GM19351 (cell line): ENCODE data around the gene MGST3.
"Not testable (repeated sequence)": the region's sequence is repeated elsewhere in the genome, so short reads cannot be mapped to it uniquely, and the experiment has no call there.

Source experiments
- ATAC-seq: cut with Tn5 transposase; IDR thresholded peaks from one replicate; pipeline ENCODE4 v1.9.1; 2021; ENCODE audit warnings: mild to moderate bottlenecking, moderate library complexity; ENCODE audit not compliant: unreplicated experiment

Gene MGST3

GRCh38 chr1:165648919-165649572 is 18.0 kb downstream of the MGST3 start:
- no peak for ATAC-seq

- no peak for ATAC-seq
Observed at GRCh38 chr1:165650981-165651625, 20.1 kb downstream of the MGST3 start.

GRCh38 chr1:165658766-165659580 is 27.9 kb downstream of the MGST3 start:
- ATAC-seq: not testable (repeated sequence)

GRCh38 chr1:165659581-165659895 is 28.5 kb downstream of the MGST3 start:
- no peak for ATAC-seq

DNA sequence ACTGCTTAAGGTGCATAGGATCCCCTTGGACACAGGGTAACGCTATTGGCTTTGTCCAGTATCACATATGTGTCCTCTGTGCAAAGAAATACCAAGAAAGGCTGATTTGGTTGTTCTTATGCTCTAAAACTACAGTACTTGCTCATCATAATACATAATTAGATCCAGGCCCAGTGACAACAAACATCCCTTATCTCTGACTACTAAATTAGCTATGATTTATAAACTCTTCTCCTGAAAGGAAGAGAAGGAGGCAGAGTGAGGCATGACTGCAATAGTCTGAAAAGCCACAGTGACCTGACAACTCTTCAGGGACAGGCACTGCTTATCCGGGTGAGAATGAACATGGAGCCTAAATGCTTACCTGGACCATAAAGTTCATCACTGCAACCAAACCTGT is 30.7 kb downstream of the MGST3 start:
- no peak for ATAC-seq

DNA sequence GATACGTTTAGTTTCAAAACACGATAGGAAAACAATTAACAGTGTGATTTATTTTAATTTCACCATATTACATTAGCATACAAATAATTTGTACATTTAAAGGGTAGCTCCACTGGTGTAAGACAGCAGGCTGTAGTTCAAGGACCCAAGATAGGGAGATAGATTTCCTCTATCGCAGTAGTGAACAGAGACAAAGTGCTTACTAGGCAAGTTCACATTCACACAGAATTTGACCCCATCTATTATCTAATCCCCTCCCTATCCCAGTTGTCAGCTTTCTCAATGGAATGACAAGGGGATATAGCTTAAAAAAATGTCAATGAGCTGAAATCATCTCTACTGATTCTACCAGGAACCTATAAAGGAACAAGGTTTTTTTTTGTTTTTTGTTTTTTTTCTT is 31.2 kb downstream of the MGST3 start:
- ATAC-seq: no peak

GRCh38 chr1:165666152-165666825 is 35.3 kb downstream of the MGST3 start:
- no peak for ATAC-seq

DNA sequence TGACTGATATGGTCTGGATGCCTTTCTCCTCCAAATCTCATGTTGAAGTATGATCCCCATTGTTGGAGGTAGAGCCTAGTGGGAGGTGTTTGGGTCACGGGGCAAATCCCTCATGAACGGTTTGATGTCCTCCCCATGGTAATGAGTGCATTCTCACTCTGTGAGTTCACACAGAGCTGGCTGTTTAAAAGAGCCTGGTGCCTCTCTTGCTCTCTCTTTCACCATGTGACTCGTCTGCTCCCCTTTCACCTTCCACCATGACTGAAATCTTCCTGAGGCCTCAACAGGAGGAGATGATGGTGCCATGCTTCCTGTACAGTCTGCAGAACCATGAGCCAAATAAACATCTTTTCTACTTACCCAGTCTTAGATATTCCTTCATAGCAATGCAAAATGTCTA is 37.1 kb downstream of the MGST3 start:
- ATAC-seq: no peak

DNA sequence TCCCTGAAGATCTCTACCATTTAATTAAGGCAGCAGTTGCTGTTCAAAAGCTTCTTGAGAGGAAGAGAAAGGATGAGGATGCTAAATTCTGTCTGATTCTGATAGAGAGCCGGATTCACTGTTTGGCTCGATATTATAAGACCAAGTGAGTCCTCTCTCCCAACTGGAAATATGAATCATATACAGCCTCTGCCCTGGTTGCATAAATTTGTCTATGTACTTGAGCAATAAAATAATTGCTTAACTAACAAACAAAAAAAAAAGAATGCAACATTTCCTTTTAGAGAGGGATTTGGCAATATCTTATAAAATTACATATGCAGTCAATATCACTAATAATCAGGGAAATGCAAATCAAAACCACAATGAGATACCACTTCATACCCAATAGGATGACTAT is 40.5 kb downstream of the MGST3 start:
- ATAC-seq: no peak

DNA sequence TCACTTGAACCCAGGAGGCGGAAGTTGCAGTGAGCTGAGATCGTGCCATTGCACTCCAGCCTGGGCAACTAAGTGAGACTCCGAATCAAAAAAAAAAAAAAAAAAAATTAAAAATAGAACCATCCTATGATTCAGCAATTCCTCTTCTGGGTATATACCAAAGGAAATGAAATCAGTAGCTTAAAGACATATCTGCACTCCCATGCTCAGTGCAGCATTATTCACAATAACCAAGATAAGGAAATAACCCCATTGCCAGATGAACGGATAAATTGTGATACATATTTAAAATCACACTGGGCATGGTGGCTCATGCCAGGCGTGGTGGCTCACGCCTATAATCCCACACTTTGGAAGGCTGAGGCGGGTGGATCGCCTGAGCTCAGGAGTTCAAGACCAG is 43.6 kb downstream of the MGST3 start:
- ATAC-seq: no peak

- ATAC-seq: no peak
Observed at GRCh38 chr1:165675794-165676193, 44.8 kb downstream of the MGST3 start.

GRCh38 chr1:165678509-165678908 is 47.5 kb downstream of the MGST3 start:
- no peak for ATAC-seq

DNA sequence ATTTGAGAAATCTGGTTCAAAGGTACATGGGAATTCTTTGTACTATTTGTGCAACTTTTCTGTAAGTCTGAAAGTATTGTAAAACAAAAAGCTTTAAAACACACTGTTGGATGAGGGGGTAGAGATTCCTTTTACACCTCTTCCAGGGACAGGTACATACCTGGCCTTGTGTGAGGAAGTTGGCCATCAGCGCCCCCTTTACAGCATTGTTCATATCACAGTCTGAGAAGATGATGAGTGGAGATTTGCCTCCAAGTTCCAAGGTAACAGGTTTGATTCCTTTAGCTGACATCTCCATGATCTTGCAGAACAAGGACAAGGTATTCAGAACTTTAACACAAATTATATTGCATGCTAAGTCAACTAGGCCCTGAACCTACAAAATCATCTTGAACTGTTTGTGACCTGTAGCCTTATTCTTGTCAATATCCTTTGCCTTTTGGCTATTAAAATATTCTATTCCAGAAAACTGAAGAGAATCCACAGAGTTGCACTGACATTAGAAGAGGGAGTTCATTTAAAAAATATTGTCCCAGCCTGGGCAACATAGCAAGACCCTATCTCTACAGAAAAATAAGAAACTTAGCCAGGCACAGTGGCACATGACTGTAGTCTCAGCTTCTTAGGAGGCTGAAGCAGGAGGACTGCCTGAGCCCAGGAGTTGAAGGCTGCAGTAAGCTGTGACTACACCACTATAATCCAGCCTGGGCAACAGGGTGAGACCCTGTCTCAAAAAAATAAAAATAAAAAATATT is 48.4 kb downstream of the MGST3 start:
- ATAC-seq: no peak

- ATAC-seq: no peak
Observed at GRCh38 chr1:165680303-165680702, 49.3 kb downstream of the MGST3 start.

DNA sequence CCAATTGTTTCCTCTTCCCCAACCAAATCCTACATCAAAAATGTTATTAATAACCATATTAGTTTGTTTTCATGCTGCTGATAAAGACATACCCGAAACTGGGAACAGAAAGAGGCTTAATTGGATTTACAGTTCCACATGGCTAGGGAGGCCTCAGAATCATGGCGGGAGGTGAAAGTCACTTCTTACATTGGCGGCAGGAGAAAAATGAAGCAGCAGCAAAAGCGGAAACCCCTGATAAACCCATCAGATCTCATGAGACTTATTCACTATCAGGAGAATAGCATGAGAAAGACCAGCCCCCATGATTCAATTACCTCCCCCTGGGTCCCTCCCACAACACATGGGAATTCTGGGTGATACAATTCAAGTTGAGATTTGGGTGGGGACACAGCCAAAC is 49.7 kb downstream of the MGST3 start:
- not testable (repeated sequence) for ATAC-seq

GRCh38 chr1:165683848-165684485 is 52.9 kb downstream of the MGST3 start:
- ATAC-seq: no peak

- ATAC-seq: peak; percentile 73
Observed at GRCh38 chr1:165686121-165686970, 55.3 kb downstream of the MGST3 start.

DNA sequence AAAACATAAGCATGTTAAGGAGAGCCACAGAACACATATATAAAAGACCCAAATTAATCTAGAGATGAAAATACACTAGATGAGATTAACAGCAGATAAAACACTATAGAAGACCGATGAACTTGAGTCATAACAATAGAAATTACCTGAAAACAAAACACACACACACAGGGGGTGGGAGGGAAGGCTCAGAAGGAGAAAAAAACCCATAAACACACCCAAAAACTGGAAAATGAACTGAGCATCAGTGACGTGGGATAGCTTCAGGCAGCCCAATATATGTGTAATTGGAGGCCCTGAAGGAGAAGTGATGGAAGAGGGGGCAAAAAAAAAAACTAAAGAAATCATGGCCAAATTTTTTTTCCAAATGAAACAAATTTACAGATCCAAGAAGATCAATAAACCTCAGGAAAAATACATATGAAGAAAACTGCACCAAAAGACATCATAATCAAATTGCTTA is 56.0 kb downstream of the MGST3 start:
- ATAC-seq: peak; percentile 60

- ATAC-seq: no peak
Observed at GRCh38 chr1:165688046-165688445, 57.0 kb downstream of the MGST3 start.
